MG63 (cell line): ENCODE data around the gene C2orf76. TPM values are rescaled to one million over a fixed set of nuclear protein-coding genes. Genes with fewer than 3 reads are reported as not detected.

ENCODE experiments used
- DNase-seq: peaks from one replicate; pipeline ENCODE4 v3.0.0-alpha.2; 2020
- H3K27me3 ChIP-seq: fragments of 250-450 bp; sonication (Bioruptor Pico); 2 replicates; pipeline ENCODE4 v1.5.1; 2020; ENCODE audit warnings: mild to moderate bottlenecking, moderate library complexity
- H3K36me3 ChIP-seq: fragments of 250-450 bp; sonication (Bioruptor Pico); 2 replicates; pipeline ENCODE4 v1.5.1; 2020; ENCODE audit warnings: mild to moderate bottlenecking, moderate library complexity
- H3K4me3 ChIP-seq: fragments of 250-450 bp; sonication (Bioruptor Pico); 2 replicates; pipeline ENCODE4 v1.5.1; 2020; ENCODE audit warnings: mild to moderate bottlenecking, moderate library complexity
- H3K9me3 ChIP-seq: fragments of 250-450 bp; sonication (Bioruptor Pico); 2 replicates; pipeline ENCODE4 v1.5.1; 2020; ENCODE audit warnings: mild to moderate bottlenecking, moderate library complexity
- total RNA-seq: library from RNA; depleted of rRNA; stranded (reverse); fragments of >200 nt; shearing (Covaris generic); gene quantifications from 2 replicates; pipeline ENCODE4 v1.2.3, GENCODE V29; 2014; ENCODE audit warnings: low replicate concordance

Gene C2orf76
- total RNA-seq, 1 experiment from 2014 or later, result 16.5 TPM

DNA sequence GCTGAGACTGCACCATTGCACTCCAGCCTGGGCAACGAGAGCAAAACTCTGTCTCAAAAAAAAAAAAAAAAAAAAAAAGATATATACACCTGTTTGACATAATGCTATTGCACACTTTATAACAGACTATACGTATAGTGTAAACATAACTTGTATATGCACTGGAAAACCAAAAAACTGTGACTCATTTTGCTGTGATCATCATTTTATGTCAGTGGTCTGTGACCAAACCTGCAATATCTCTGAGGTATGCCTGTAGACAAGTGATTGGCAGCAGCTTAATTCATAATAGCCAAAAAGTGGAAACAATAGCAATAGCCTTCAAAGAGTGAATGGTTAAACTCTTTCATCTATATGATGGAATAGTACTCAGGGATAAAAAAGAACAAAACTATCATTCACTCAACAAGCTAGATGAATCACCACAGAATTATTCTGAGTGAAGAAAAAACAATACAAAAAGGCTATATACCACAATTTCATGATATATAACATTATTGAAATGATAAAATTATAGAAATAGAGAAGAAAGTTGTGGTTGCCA, 6.1 kb downstream of the C2orf76 start:
- no peak for DNase-seq
- H3K27me3 ChIP-seq, result no peaks in the 10 kb centered on the region
- no peaks in the 10 kb centered on the region for H3K9me3 ChIP-seq
- no peak overlapping the region for H3K4me3 ChIP-seq
- no peaks in the 10 kb centered on the region for H3K36me3 ChIP-seq

DNA sequence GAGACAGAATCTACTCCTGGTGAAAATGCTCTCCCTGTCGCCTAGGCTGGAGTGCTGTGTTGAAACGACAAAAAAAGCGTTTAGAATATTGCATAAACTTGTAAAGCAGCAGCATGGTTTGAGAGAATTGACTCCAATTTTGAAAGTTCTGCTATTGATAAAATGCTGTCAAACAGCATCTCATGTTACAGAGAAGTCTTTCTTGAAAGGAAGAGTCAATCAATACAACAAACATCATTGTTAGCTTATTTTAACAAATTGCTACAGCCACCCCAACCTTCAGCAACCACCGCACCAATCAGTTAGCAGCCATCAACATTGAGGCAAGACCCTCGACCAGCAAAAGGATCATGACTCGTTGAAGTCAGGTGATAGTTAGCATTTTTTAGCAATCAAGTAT, 6.9 kb downstream of the C2orf76 start:
- Histone ChIP-seq H3K27me3 (no peaks in the 10 kb centered on the region), H3K9me3 (no peaks in the 10 kb centered on the region), H3K36me3 (no peaks in the 10 kb centered on the region), H3K4me3 (no peak overlapping the region)
- DNase-seq, result no peak

DNA sequence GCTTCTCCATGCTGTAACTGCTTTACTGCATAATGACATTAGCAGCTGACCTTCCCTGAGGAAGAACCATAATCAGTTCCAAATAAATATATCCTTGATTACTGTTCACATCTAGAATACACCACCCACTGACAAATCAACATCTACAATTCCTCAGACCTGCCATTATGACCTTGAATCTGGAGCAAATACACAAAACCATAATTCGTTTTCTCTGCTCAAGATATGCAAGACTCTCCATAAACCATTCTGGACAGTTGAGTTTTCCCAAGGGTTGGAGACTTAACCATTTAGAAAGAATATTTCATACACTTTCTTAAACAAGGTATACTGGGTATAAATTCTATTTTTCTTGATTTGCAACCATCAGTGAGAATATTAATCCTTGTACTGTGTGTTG, 11.8 kb downstream of the C2orf76 start:
- H3K9me3 ChIP-seq, result no peaks in the 10 kb centered on the region
- DNase-seq, result no peak
- H3K4me3 ChIP-seq, result no peak overlapping the region
- H3K36me3 ChIP-seq, result no peaks in the 10 kb centered on the region
- H3K27me3 ChIP-seq, result no peaks in the 10 kb centered on the region

DNA sequence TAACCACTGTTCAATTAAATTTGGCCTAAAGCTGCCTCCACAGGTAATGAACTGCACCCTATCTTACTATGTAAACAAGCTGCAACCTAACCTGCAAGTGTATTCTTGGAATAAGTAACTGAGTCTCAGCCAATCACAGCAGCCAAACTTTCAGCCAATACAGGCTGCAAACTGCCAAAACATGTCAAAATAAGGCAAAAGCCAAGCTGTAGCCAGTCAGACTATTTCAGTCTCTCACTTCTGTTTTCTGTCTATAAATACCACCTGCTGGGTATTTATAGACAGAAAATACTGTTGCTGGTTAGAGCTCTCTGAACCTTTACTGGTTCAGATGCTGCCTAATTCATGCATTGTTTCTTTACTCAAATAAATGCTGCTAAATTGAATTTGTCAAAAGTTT, 14.3 kb downstream of the C2orf76 start:
- no peak for DNase-seq
- H3K27me3 ChIP-seq, result no peaks in the 10 kb centered on the region
- H3K9me3 ChIP-seq, result no peaks in the 10 kb centered on the region
- H3K36me3 ChIP-seq, result no peaks in the 10 kb centered on the region
- H3K4me3 ChIP-seq, result no peak overlapping the region

DNA sequence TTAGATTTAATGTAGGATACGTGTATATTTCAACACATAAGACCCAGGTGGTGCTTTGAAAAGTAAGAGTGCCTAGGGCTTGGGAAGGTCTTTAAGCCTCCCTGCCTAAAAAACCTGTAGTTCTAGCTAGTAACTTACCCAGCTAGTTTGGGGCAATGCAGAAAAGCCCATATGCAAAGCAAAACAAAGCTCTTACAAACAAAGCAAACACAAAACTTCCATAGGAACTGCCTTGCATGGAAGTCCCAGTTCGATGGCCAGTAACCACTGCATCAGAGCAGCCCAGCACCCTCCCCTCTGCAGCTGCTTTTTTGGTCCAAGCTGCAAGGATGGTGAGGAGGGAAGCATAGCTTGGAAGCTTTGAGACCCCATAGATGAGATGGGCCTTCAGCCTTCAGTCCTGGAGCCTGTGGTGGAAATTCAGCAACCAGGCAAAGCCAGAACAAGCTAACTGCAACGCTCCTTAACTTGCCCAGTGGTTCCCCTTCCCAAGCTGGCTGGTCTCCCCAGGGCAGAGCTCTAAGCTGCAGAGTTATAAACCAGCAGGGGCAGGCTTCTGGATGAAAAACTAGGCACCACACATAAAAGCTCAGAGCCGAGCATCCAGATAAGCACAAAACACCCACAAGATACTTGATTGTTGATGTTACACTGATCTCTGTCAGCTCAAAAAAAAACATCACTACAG, 16.2 kb downstream of the C2orf76 start:
- no peak overlapping the region for H3K4me3 ChIP-seq
- H3K9me3 ChIP-seq, result no peaks in the 10 kb centered on the region
- no peaks in the 10 kb centered on the region for H3K27me3 ChIP-seq
- H3K36me3 ChIP-seq, result no peaks in the 10 kb centered on the region
- no peak for DNase-seq

DNA sequence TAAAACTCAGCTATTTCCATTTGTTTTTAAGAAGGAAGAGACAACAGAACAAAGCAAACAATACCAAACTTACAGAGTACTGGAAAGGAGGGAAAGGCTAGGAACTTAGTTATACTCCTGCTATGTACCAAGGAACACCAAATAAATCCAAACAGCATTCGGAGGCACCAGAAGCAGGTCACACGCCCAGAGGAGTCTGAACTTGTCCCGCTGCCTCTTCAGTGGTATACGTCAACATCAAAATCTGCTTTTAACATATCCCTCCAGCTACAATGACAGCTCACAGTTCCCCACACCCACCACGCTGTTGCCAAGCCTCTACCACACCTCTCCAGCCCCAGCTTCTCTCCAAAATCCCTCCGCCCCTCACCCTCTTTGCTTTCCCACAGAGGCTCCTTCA, 17.3 kb downstream of the C2orf76 start:
- H3K4me3 ChIP-seq, result no peak overlapping the region
- H3K9me3 ChIP-seq, result no peaks in the 10 kb centered on the region
- no peak for DNase-seq
- H3K27me3 ChIP-seq, result no peaks in the 10 kb centered on the region
- H3K36me3 ChIP-seq, result no peaks in the 10 kb centered on the region

DNA sequence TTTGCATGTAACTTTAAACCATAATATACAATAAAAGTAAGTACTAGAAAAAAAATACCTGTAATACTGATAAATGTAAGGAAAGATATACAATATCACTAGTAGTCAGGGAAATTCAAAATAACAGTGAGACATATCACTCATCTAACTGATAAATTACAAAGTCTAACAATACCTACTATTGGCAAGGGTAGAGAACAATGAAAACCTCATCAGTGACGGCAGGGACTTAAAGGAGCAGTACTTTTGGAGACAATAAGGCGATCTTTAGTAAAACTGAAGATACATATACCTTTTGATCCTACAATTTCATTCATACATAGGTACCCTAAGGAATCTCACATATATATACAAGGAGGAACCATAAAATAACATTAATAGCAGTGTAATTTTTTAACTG, 24.9 kb downstream of the C2orf76 start:
- no peaks in the 10 kb centered on the region for H3K9me3 ChIP-seq

DNA sequence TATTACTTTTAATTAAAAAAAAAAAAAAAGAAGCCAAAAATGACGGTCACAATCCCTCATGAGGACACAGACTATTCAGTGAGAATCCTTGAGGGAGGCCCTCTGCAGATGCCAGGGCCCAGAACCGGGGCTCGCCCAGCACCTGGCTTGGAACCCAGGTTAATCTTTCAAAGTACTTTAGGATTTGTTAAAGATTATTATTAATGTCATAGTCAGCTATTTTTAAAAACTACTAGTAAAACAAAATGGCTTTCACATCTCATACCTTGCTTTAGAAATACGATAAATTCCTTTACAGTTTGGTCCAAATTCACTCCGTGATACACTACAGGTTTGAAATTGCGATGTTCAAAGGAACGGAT, 27.1 kb downstream of the C2orf76 start:
- Histone ChIP-seq H3K4me3 (no peak overlapping the region), H3K36me3 (no peaks in the 10 kb centered on the region), H3K9me3 (no peaks in the 10 kb centered on the region), H3K27me3 (no peaks in the 10 kb centered on the region)
- DNase-seq, result no peak

More for the DNA sequence above, 24.9 kb downstream of the C2orf76 start:
- DNase-seq, result no peak
- no peaks in the 10 kb centered on the region for H3K36me3 ChIP-seq
- no peak overlapping the region for H3K4me3 ChIP-seq
- no peaks in the 10 kb centered on the region for H3K27me3 ChIP-seq

DNA sequence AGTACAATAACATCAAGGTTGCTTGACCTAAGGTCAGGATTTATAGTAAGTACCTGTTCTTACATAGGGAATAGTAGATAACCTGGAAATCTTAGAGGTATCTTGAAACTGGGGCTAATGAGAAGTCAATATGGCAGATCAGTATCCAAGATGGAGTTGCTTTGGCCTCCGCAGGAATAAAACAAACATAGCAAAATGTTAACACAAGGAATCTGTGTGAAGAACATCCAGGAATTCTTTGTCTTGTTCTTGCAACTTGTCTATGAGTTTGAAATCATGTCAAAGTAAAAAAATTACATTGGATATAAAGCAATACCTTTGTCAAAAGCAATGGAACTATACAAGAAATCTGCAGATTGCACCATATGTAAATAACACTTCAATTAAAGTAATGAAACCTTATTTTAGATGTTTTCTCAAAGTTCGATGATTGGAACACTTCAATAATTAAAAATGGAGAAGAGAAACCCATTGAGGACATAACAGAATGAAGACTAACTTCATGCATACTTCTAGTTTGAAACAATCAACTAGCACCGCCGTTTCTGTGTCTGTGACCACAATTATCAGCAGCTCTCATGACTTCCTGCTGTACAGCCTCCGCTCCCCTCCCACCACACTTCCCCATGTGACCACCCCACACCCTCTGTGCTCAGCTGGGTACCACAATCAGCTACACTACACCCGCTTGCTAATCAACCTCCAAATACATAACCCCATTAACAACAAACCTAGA, 27.6 kb downstream of the C2orf76 start:
- no peak for DNase-seq
- H3K36me3 ChIP-seq, result no peaks in the 10 kb centered on the region
- no peaks in the 10 kb centered on the region for H3K9me3 ChIP-seq
- no peaks in the 10 kb centered on the region for H3K27me3 ChIP-seq
- no peak overlapping the region for H3K4me3 ChIP-seq

DNA sequence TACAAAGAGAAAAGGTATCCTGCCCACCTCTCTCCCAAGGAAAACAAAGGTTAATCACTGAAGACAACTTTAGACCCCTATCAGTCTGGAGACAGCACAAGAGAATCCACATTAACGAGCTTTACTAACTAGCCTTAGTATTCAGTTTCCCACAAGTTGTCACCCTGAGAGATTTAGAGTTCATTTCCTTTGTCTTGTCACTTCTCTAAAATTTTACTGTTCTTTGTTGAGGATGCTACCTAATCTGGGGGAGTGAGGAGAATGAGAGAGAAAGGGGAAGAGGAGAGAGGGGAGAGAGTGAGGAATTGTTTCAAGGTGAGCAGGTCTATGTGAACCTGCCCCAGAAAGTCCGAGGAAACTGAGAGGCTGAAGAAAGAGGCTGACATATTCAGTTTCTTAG, 28.4 kb downstream of the C2orf76 start:
- H3K27me3 ChIP-seq, result no peaks in the 10 kb centered on the region
- no peaks in the 10 kb centered on the region for H3K9me3 ChIP-seq
- H3K4me3 ChIP-seq, result no peak overlapping the region
- H3K36me3 ChIP-seq, result no peaks in the 10 kb centered on the region
- DNase-seq, result no peak

DNA sequence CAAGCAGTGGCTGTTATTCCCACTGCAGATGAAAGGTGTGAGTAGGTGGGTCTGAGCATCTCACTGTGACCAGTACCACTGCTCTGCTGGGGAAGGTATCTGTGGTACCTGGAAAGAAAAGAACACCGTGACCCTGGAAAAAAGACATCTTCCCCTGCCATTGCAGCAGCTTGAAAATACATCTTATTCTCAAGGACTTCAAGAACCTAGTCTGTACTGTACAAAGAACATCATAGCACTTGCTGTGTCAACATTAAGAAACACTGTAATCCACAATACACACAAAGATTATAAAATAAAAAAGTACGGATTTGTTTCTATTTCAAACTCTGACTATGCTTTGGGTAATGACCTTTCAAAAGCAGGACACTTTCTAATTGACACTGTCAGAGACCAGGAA, 28.9 kb downstream of the C2orf76 start:
- H3K27me3 ChIP-seq, result no peaks in the 10 kb centered on the region
- H3K4me3 ChIP-seq, result no peak overlapping the region
- H3K36me3 ChIP-seq, result no peaks in the 10 kb centered on the region
- no peak for DNase-seq
- H3K9me3 ChIP-seq, result no peaks in the 10 kb centered on the region

DNA sequence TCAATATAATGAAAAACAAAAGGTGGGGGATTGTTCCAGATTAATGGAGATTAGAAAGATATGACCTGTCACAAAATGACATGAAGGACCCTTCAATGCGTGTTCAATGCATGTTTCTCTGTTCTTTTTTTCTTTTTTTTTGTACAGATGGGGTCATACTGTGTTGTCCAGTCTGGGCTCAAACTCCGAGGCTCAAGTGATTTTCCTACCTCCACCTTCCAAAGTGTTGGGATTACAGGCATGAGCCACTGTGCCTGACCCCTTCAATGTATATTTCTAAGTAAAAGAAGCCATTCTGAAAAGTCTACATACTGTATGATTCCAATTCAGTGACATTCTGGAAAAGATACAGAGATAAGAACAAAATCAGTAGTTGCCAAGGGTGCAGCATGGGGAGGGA, 32.8 kb downstream of the C2orf76 start:
- H3K36me3 ChIP-seq, result no peaks in the 10 kb centered on the region
- no peaks in the 10 kb centered on the region for H3K9me3 ChIP-seq
- H3K4me3 ChIP-seq, result no peak overlapping the region
- no peak for DNase-seq
- H3K27me3 ChIP-seq, result no peaks in the 10 kb centered on the region

DNA sequence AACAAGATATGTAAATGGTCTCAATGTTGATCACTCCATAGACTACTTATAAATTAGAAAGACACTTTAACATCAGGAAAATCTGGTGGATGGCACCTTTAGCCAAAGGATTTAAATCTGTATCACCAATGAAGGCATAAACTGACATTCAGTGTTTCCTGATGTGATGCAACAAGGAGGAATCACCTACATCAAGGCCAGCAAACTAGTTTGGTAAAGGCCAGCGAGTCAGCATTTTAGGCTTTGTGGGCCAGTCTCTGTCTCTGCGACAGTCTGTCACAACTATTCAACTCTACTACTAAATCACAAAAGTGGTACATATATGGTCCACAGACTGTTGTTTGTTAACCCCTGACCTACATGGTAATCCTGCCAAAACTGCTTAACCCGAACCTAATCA, 33.3 kb downstream of the C2orf76 start:
- H3K4me3 ChIP-seq, result no peak overlapping the region
- DNase-seq, result no peak
- no peaks in the 10 kb centered on the region for H3K27me3 ChIP-seq
- no peaks in the 10 kb centered on the region for H3K36me3 ChIP-seq
- no peaks in the 10 kb centered on the region for H3K9me3 ChIP-seq

DNA sequence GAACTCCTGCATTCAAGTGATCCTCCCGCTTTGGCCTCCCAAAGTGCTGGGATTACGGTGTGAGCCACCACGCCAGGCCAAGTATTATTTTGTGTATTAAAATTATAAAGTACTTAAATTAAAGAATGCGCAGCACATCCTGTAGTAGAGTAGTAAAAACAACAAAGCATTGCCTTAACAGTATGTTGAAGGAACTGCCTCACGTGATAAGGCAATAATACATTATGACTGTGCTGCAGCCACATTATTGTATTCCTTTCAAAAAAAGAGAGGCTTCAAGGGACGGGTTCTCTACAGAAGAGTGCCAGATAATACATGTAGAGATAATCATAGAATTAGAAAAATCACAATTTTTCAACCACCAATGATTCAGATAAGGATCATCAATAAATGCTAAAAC, 33.7 kb downstream of the C2orf76 start:
- DNase-seq, result no peak
- Histone ChIP-seq H3K9me3 (no peaks in the 10 kb centered on the region), H3K36me3 (no peaks in the 10 kb centered on the region), H3K27me3 (no peaks in the 10 kb centered on the region), H3K4me3 (no peak overlapping the region)

DNA sequence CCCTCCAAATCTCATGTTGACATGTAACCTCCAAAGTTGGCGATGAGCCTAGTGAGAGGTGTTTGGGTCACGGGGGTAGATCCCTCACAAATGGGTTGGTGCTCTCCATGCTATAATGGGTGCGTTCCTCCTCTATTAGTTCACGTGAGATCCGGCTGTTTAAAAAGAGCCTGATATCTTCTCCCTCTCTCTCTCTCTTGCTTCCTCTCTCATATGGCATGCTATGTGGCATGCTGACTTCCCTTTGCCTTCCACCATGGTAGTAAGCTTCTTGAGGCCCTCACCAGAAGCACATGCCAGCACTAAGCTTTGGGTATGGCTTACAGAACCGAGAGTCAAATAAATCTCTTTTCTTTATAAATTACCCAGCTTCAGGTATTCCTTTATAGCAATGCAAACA, 39.2 kb downstream of the C2orf76 start:
- no peaks in the 10 kb centered on the region for H3K9me3 ChIP-seq
- no peak overlapping the region for H3K4me3 ChIP-seq
- no peak for DNase-seq
- H3K27me3 ChIP-seq, result no peaks in the 10 kb centered on the region
- H3K36me3 ChIP-seq, result no peaks in the 10 kb centered on the region

DNA sequence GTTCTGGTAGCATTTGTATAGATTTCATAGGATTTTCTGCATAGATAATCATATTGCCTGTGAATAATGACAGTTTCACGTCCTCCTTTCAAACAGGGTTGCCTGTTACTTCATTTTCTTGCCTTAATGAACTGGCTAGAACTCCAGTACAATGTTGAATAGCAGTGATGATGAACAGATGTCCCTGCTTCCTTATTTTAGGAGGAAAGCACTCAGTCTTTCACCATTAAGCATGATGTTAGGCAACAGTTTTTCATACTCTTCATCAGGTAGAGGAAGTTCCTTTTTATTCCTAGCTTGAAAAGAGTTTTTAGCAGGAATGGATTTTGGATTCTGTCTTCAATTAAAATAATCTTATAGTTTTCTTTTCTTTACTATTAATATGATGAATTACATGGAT, 39.7 kb downstream of the C2orf76 start:
- no peak for DNase-seq
- Histone ChIP-seq H3K4me3 (no peak overlapping the region), H3K27me3 (no peaks in the 10 kb centered on the region), H3K36me3 (no peaks in the 10 kb centered on the region), H3K9me3 (no peaks in the 10 kb centered on the region)

DNA sequence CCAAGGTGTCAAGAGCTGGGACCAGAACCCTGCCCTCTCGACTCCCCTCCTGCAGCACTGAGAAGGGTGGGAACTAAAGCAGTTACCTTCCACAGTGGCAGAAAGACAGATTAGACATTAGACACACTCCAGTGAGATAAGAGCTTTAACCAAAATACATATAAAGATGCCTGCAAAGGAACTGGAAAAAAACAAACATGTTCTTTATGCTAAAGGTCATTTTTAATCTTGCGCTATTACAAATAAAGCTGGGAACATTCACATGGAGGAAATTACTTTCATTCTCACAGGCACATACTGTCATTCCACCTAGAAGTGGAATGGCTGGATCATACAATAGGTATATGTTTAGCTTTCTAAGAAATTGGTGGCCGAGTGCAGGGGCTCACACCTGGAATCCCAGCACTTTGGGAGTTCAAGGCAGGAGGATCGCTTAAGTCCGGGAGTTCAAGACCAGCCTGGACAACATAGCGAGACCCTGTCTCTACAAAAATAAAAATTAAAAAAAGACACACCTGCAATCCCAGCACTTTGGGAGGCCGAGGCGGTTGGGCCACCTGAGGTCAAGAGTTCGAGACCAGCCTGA, 41.9 kb downstream of the C2orf76 start:
- H3K9me3 ChIP-seq, result no peaks in the 10 kb centered on the region
- H3K27me3 ChIP-seq, result no peaks in the 10 kb centered on the region
- no peak overlapping the region for H3K4me3 ChIP-seq
- no peak for DNase-seq
- H3K36me3 ChIP-seq, result no peaks in the 10 kb centered on the region

DNA sequence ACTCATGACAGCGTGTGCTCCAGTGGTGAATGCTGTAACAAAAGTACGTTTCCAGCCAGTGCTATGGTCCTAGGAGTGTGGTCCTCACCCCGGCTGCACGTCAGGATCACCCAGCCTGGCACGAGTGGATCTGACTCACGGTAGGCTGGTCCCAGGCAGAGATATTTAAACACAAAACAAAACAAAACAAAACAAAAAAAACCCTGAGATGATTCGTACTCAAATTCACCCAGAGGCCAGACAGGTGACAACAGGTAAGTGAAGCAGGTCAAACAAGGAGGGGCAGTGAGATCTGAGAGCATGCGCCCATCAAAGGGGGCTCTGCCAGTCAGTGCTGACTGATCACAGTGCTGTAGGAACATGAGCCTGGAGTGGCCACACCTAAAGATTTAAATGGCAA, 43.2 kb downstream of the C2orf76 start:
- Histone ChIP-seq H3K9me3 (no peaks in the 10 kb centered on the region), H3K36me3 (no peaks in the 10 kb centered on the region), H3K4me3 (no peak overlapping the region), H3K27me3 (no peaks in the 10 kb centered on the region)
- DNase-seq, result no peak
